ENCODE measurements around the gene HBA1.
"Not testable (repeated sequence)": the region's sequence is repeated elsewhere in the genome, so short reads cannot be mapped to it uniquely, and the experiment has no call there.

The HBA1 gene

GRCh38 chr16:160242-160641, 16.2 kb upstream of the HBA1 start:
- not testable (repeated sequence) for DNase-seq

GRCh38 chr16:160691-161190, 15.7 kb upstream of the HBA1 start:
- DNase-seq = no peak

- no peak for DNase-seq
Observed at GRCh38 chr16:162271-162991, 14.0 kb upstream of the HBA1 start.

GRCh38 chr16:163139-163538, 13.3 kb upstream of the HBA1 start:
- DNase-seq = not testable (repeated sequence)

GRCh38 chr16:163696-164095, 12.8 kb upstream of the HBA1 start:
- not testable (repeated sequence) for DNase-seq

GRCh38 chr16:164134-164823, 12.2 kb upstream of the HBA1 start:
- DNase-seq = not testable (repeated sequence)

GRCh38 chr16:164827-165538, 11.5 kb upstream of the HBA1 start:
- DNase-seq = no peak

GRCh38 chr16:165539-166374, 10.7 kb upstream of the HBA1 start, which contains the start of gene HBM:
Gene HBM (plus strand): TSS chr16:165978. CDS start chr16:165998, 20 bp downstream.
- no peak for DNase-seq

GRCh38 chr16:166375-167121, 9.9 kb upstream of the HBA1 start:
- no peak for DNase-seq

GRCh38 chr16:167122-167690, 9.3 kb upstream of the HBA1 start:
- no peak for DNase-seq

GRCh38 chr16:168424-168823, 8.1 kb upstream of the HBA1 start:
- no peak for DNase-seq

GRCh38 chr16:169014-169413, 7.5 kb upstream of the HBA1 start:
- no peak for DNase-seq

GRCh38 chr16:170088-170507, 6.4 kb upstream of the HBA1 start:
- DNase-seq = not testable (repeated sequence)

GRCh38 chr16:170788-171187, 5.7 kb upstream of the HBA1 start:
- no peak for DNase-seq

GRCh38 chr16:172374-172941, 4.0 kb upstream of the HBA1 start, which contains the start of gene HBA2:
Gene HBA2 (plus strand): TSS chr16:172876. CDS start chr16:172913, 37 bp downstream.
- not testable (repeated sequence) for DNase-seq

GRCh38 chr16:173211-173854, 3.1 kb upstream of the HBA1 start:
- not testable (repeated sequence) for DNase-seq

- DNase-seq = not testable (repeated sequence)
Observed at GRCh38 chr16:173928-174769, 2.3 kb upstream of the HBA1 start.

- no peak for DNase-seq
Observed at GRCh38 chr16:175011-175949, 1.2 kb upstream of the HBA1 start.

Measured in NCI-H2107 (cell line).